GM12892 (cell line): Measurements from ENCODE around the gene HPCAL1.

Experiments used
- DNase-seq: peaks from one replicate; pipeline ENCODE4 v3.0.0; 2011; ENCODE audit not compliant: insufficient read length
- FAIRE-seq: peaks from 2 replicates; lab custom pipeline; 2011; peaks lifted over from hg19 to GRCh38; lab: Jason Lieb, UNC
- POLR2A ChIP-seq: IDR thresholded peaks from 2 replicates; pipeline ENCODE4 v1.6.1; 2011; ENCODE audit warnings: low read depth, low read length, control low read depth
- POLR2AphosphoS5 ChIP-seq: IDR thresholded peaks from 2 replicates; pipeline ENCODE4 v1.6.1; 2011; ENCODE audit warnings: low read depth, low read length, control low read depth
- TAF1 ChIP-seq: IDR thresholded peaks from 2 replicates; pipeline ENCODE4 v1.6.1; 2011; ENCODE audit warnings: low read depth, mild to moderate bottlenecking, control low read depth, low read length, borderline replicate concordance

Gene HPCAL1

DNA sequence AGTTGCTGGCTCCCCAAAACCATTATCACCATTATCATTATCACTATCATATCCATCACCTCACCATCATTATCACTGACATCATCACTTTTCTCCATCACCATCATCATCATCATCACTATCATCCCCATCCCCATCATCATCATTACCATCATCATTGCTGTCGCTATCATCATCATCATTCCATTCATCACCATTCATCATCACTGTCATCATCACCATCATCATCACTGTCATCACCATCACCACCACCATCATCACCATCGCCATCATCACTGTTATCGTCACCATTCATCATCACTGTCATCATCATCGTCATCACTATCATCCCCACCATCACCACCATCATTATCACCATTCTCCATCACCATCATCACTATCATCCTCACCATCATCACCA lies 9.0 kb downstream of the HPCAL1 start:
- TF ChIP-seq POLR2A = no peak
- TF ChIP-seq POLR2AphosphoS5 = no peak
- TF ChIP-seq TAF1 = no peak
- DNase-seq = no peak
- FAIRE-seq = no peak

DNA sequence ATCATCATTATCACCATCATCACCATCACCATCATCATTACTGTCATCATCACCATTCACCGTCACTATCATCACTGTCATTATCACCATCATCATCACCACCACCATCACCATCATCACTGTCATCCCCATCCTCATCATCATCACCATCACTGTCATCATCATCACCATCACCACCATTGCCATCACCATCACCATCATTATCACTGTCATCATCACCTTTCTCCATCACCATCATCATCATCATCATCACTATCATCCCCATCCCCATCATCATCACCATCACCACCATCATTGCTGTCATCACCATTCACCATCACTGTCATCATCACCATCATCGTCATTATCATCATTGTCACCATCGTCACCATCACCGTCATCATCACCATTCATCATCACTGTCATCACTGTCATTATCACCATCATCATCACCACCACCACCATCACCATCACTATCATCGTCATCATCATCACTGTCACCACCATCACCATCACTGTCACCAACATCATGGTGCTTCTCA lies 9.8 kb downstream of the HPCAL1 start:
- FAIRE-seq = no peak
- DNase-seq = no peak
- TF ChIP-seq TAF1 = no peak
- TF ChIP-seq POLR2A = no peak
- no peak for TF ChIP-seq POLR2AphosphoS5

- no peak for DNase-seq
- no peak for FAIRE-seq
- TF ChIP-seq TAF1 = no peak
Measured at GRCh38 chr2:10316336-10316735, 13.6 kb downstream of the HPCAL1 start.

GRCh38 chr2:10316860-10317259 lies 14.2 kb downstream of the HPCAL1 start:
- no peak for TF ChIP-seq TAF1
- TF ChIP-seq POLR2A = no peak
- DNase-seq (no peak), FAIRE-seq (no peak)

DNA sequence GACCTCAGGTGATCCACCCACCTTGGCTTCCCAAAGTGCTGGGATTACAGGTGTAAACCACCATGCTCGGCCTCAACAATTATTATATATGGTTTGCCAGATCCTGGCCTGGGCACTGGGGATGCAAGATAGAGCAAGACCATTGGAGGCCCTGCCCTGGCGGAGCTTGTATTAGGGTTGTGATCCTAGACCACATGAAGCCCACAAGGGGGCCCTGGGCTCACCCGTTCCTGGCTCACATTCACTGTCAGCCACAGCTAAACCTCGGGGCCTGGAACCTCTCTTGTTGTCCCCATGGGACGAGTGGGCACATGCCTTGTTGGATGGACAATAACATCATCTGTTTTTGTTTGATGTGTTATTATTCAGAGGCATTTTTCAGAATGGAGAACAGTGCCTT lies 14.9 kb downstream of the HPCAL1 start:
- DNase-seq (no peak), FAIRE-seq (no peak)
- TF ChIP-seq POLR2AphosphoS5 = no peak
- no peak for TF ChIP-seq TAF1
- no peak for TF ChIP-seq POLR2A

GRCh38 chr2:10318345-10318744 lies 15.6 kb downstream of the HPCAL1 start:
- TF ChIP-seq POLR2A (no peak), TAF1 (no peak), POLR2AphosphoS5 (no peak)
- DNase-seq = no peak
- no peak for FAIRE-seq

DNA sequence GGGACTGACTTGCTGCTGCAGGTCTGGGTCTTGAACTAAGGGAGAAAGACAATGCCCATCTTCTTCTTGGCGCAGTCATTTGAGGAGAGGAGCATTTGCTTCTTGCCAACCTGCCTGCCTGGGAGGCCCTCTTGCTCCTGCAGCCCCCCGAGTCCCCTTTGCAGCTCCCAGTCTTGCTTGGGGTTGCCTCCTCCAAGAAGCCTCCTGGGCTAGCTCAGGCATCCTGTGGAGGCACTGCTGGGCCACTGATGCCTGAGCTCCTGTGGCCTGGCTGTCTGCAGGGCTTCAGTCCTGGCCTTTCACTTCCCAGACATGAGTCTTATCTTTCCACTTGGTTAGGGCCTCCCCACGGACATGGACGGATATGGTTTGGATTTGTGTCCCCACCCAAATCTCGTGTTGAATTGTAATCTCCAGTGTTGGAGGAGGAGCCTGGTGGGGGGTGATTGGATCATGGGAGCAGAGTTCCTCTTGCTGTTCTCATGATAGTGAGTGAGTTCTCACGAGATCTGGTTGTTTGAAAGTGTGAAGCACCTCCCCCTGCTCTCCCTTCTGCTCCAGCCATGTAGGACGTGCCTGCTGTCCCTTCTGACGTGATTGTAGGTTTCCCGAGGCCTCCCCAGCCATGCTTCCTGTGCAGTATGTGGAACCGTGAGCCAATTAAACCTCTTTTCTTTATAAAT lies 17.3 kb downstream of the HPCAL1 start:
- DNase-seq = no peak
- no peak for TF ChIP-seq POLR2AphosphoS5
- TF ChIP-seq POLR2A = no peak
- TF ChIP-seq TAF1 = no peak
- no peak for FAIRE-seq

- TF ChIP-seq TAF1 = no peak
- TF ChIP-seq POLR2AphosphoS5 = no peak
- no peak for TF ChIP-seq POLR2A
- DNase-seq (no peak), FAIRE-seq (no peak)
Measured at GRCh38 chr2:10320575-10320931, 17.8 kb downstream of the HPCAL1 start.

GRCh38 chr2:10320933-10321332 lies 18.2 kb downstream of the HPCAL1 start:
- DNase-seq = no peak
- no peak for FAIRE-seq
- TF ChIP-seq POLR2AphosphoS5 (no peak), POLR2A (no peak), TAF1 (no peak)

GRCh38 chr2:10321622-10322021 lies 18.9 kb downstream of the HPCAL1 start:
- DNase-seq (no peak), FAIRE-seq (no peak)
- no peak for TF ChIP-seq POLR2AphosphoS5
- no peak for TF ChIP-seq TAF1
- TF ChIP-seq POLR2A = no peak

GRCh38 chr2:10322481-10322880 lies 19.8 kb downstream of the HPCAL1 start:
- DNase-seq = no peak
- TF ChIP-seq TAF1 (no peak), POLR2AphosphoS5 (no peak), POLR2A (no peak)
- FAIRE-seq = no peak

DNA sequence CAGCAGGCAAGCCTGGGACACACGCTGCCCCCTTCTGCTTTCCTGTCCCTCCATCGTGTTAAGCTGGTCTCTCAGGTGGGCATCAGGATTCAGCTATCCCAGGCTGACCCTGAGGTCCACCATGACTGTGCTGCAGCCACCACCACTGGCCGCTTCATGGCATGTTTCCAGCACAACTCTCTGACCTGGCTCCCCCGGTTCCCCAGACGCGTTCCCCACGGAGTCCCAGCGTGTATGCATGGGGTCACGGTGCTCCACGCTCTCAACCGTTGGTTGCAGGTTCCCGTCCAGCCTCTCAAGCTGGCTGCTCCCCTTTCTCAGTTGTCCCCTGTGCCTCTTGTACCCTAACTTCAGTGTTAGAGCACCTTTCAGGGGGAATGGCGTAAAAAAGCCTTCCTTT lies 20.3 kb downstream of the HPCAL1 start:
- TF ChIP-seq TAF1 (no peak), POLR2AphosphoS5 (no peak), POLR2A (no peak)
- DNase-seq = no peak
- no peak for FAIRE-seq

DNA sequence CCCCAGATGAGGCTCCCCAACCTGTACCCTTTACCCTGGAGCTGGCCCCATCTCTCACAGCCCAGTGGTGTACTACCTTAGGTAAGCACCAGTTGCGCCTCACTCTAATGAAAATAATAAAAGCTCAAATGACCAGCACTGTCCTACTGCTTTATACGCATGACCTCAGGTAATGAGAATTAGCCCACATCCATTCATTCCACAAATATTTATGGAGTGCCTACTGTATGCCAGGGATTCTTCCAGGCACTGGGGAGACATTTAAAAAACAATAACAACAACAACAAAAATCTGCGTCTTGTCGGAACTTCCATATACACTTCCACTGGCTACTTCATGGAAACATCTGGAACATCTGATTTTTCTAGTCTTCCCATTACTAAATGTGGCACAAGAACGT lies 20.8 kb downstream of the HPCAL1 start:
- DNase-seq = no peak
- no peak for FAIRE-seq
- TF ChIP-seq POLR2A = no peak

- DNase-seq (no peak), FAIRE-seq (no peak)
- no peak for TF ChIP-seq POLR2A
- no peak for TF ChIP-seq TAF1
- no peak for TF ChIP-seq POLR2AphosphoS5
Measured at GRCh38 chr2:10324095-10324832, 21.6 kb downstream of the HPCAL1 start.
